NCI-H2227 (cell line): ENCODE results near the gene BBLN.
"Not testable (repeated sequence)": the region's sequence is repeated elsewhere in the genome, so short reads cannot be mapped to it uniquely, and the experiment has no call there.

Experiments
- DNase-seq: peaks from one replicate; lab custom pipeline; 2025; ENCODE audit not compliant: unreplicated experiment; lab: John Stamatoyannopoulos, UW

Gene BBLN

GRCh38 chr9:128159784-128160602 is at the start of gene BBLN:
Gene BBLN, plus strand, starts transcription at chr9:128160265. Its CDS starts 143 bp downstream, at chr9:128160408.
- peak; percentile 94 for DNase-seq

GRCh38 chr9:128111726-128112125 is 48.3 kb upstream of the BBLN start:
- not testable (repeated sequence) for DNase-seq

- no peak for DNase-seq
These were observed 46.3 kb upstream of the BBLN start for GRCh38 chr9:128113526-128114325.

- DNase-seq, result no peak
These were observed 45.5 kb upstream of the BBLN start for GRCh38 chr9:128114326-128115186.

- DNase-seq, result no peak
These were observed 44.6 kb upstream of the BBLN start for GRCh38 chr9:128115187-128116103.

- no peak for DNase-seq
These were observed 43.7 kb upstream of the BBLN start for GRCh38 chr9:128116104-128117083.

GRCh38 chr9:128117613-128118471 is 42.2 kb upstream of the BBLN start:
- peak; percentile 91 for DNase-seq

- no peak for DNase-seq
These were observed 41.6 kb upstream of the BBLN start for GRCh38 chr9:128118472-128118857.

GRCh38 chr9:128118971-128119665 is 40.9 kb upstream of the BBLN start:
- DNase-seq, result no peak

- DNase-seq, result no peak
These were observed 39.9 kb upstream of the BBLN start for GRCh38 chr9:128120061-128120740.

GRCh38 chr9:128120741-128121465 is 39.2 kb upstream of the BBLN start:
- DNase-seq, result no peak

GRCh38 chr9:128121466-128121810 is 38.6 kb upstream of the BBLN start:
- no peak for DNase-seq

- DNase-seq, result no peak
These were observed 37.9 kb upstream of the BBLN start for GRCh38 chr9:128121924-128122808.

GRCh38 chr9:128122809-128123175 is 37.3 kb upstream of the BBLN start:
- no peak for DNase-seq

- DNase-seq, result no peak
These were observed 36.5 kb upstream of the BBLN start for GRCh38 chr9:128123451-128124080.
